Lower leg skin (tissue), 3 donors: ENCODE measurements around the gene DENND1A.

Source experiments
- POLR2A ChIP-seq, 2 donors: fragments of 450-650 bp; IDR thresholded peaks; one replicate each; pipeline ENCODE4 v1.6.1; 2016 to 2017; ENCODE audit warnings: antibody characterized with exemption in 2 of 2, mild to moderate bottlenecking in 1 of 2, moderate library complexity in 1 of 2
- TF ChIP-seq, protein P1 (sequence below), 3 donors: fragments of 450-650 bp; IDR thresholded peaks; one replicate each; pipeline ENCODE4 v1.5.1; 2016; ENCODE audit warnings: antibody characterized with exemption in 3 of 3, mild to moderate bottlenecking in 3 of 3, moderate library complexity in 2 of 3

DNA sequence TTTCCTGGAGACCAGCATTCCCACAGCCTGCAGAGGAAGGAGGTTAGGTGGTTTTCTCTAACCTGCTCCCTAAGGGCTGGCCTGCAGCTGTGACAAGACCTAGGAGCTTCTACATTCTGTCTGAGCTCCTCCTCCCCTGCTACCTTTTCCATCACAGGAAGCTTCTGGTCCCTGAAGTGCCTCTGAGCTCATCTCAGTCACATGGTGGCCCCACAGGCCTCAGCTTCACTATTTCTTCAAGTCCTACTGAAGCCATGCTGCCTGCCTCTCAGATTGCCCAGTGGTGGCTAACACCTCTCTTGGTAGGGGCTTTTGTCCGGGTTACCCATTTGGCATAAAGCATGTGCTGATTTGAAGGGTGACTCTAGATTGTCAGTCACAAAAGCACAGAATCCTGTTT is 314.5 kb downstream of the DENND1A start:
- TF ChIP-seq, protein P1, sequence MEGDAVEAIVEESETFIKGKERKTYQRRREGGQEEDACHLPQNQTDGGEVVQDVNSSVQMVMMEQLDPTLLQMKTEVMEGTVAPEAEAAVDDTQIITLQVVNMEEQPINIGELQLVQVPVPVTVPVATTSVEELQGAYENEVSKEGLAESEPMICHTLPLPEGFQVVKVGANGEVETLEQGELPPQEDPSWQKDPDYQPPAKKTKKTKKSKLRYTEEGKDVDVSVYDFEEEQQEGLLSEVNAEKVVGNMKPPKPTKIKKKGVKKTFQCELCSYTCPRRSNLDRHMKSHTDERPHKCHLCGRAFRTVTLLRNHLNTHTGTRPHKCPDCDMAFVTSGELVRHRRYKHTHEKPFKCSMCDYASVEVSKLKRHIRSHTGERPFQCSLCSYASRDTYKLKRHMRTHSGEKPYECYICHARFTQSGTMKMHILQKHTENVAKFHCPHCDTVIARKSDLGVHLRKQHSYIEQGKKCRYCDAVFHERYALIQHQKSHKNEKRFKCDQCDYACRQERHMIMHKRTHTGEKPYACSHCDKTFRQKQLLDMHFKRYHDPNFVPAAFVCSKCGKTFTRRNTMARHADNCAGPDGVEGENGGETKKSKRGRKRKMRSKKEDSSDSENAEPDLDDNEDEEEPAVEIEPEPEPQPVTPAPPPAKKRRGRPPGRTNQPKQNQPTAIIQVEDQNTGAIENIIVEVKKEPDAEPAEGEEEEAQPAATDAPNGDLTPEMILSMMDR (IDR thresholded peaks at IDR 0.05), result no peak
- TF ChIP-seq POLR2A (IDR thresholded peaks at IDR 0.05), result no peak
